NCI-H2171 treated with DMSO at 0.1 percent for 48 hours (cell line): ENCODE measurements around the gene LAPTM5.

ENCODE experiments used
- DNase-seq: peaks from one replicate; lab custom pipeline; 2025; lab: John Stamatoyannopoulos, UW

LAPTM5 gene

GRCh38 chr1:30755334-30755733, 2.2 kb downstream of the LAPTM5 start:
- no peak for DNase-seq

- DNase-seq = no peak
These were observed 2.8 kb downstream of the LAPTM5 start for GRCh38 chr1:30754684-30755171.

GRCh38 chr1:30753660-30754123, 3.9 kb downstream of the LAPTM5 start:
- no peak for DNase-seq

- DNase-seq = no peak
These were observed 4.5 kb downstream of the LAPTM5 start for GRCh38 chr1:30753118-30753517.

- DNase-seq = no peak
These were observed 5.0 kb downstream of the LAPTM5 start for GRCh38 chr1:30752651-30752908.

- DNase-seq = no peak
These were observed 5.5 kb downstream of the LAPTM5 start for GRCh38 chr1:30751830-30752650.

- DNase-seq = no peak
These were observed 6.8 kb downstream of the LAPTM5 start for GRCh38 chr1:30750731-30751291.

GRCh38 chr1:30749691-30750583, 7.6 kb downstream of the LAPTM5 start:
- peak; percentile 31 for DNase-seq

- peak; percentile 67 for DNase-seq
These were observed 8.7 kb downstream of the LAPTM5 start for GRCh38 chr1:30748699-30749401.

- DNase-seq = peak; percentile 92
These were observed 9.4 kb downstream of the LAPTM5 start for GRCh38 chr1:30748098-30748698.

GRCh38 chr1:30747033-30748008, 10.3 kb downstream of the LAPTM5 start:
- DNase-seq = no peak

- DNase-seq = no peak
These were observed 11.2 kb downstream of the LAPTM5 start for GRCh38 chr1:30746212-30747032.

- peak; percentile 18 for DNase-seq
These were observed 11.8 kb downstream of the LAPTM5 start for GRCh38 chr1:30745834-30746208.

- no peak for DNase-seq
These were observed 12.3 kb downstream of the LAPTM5 start for GRCh38 chr1:30745156-30745833.

- DNase-seq = peak; percentile 48
These were observed 13.4 kb downstream of the LAPTM5 start for GRCh38 chr1:30744060-30744756.

- DNase-seq = peak; percentile 97
These were observed 14.0 kb downstream of the LAPTM5 start for GRCh38 chr1:30743584-30744059.

GRCh38 chr1:30742963-30743559, 14.5 kb downstream of the LAPTM5 start:
- DNase-seq = peak; percentile 64
